Endothelial cell of umbilical vein (primary cell): ENCODE measurements around the gene TRIP10. TPM values are rescaled to one million over a fixed set of nuclear protein-coding genes. Genes with fewer than 3 reads are reported as not detected.

Source experiments
- BruUV-seq: library from RNA; stranded (reverse); fragments of 400-500 nt; replicated peaks from 2 replicates; lab custom pipeline; 2021; lab: Mats Ljungman, UMichigan
- CTCF ChIA-PET: fragments of 300-600, 350-600 bp; sonication (Branson Sonifier 250); formaldehyde crosslinking; loops from one replicate; lab custom pipeline; 2021; ENCODE audit warnings: antibody characterized with exemption, inconsistent platforms; lab: Charles Lee
- POLR2A ChIA-PET: fragments of 300-600, 350-600 bp; sonication (Branson Sonifier 250); formaldehyde crosslinking; loops from one replicate; lab custom pipeline; 2021; ENCODE audit warnings: antibody characterized with exemption, inconsistent platforms; lab: Charles Lee
- DNase-seq: peaks from one replicate; pipeline ENCODE4 v3.0.0-alpha.2; 2011; ENCODE audit warnings: low read depth, low spot score
- FAIRE-seq: peaks from 2 replicates; lab custom pipeline; 2011; peaks lifted over from hg19 to GRCh38; lab: Jason Lieb, UNC
- H2AFZ ChIP-seq: 2 replicates; pipeline ENCODE4 v1.6.0; 2012; ENCODE audit warnings: low read depth, low read length, control low read depth, inconsistent platforms
- H3K27ac ChIP-seq: 2 replicates; pipeline ENCODE4 v1.5.1; 2011; ENCODE audit warnings: low read depth, mild to moderate bottlenecking, control low read depth, low read length, moderate library complexity; ENCODE audit not compliant: insufficient read depth
- H3K27me3 ChIP-seq, 2 experiments: 2 replicates each; pipeline versions ENCODE4 v1.6.0 to v1.6.1; 2011; ENCODE audit warnings: low read length in 2 of 2, mixed read lengths in 1 of 2; ENCODE audit not compliant: control insufficient read depth in 2 of 2, insufficient read depth in 2 of 2
- H3K36me3 ChIP-seq, 2 experiments: 2 replicates in 1 of 2; 3 replicates in 1 of 2; pipeline ENCODE4 v1.5.1; 2011; ENCODE audit warnings: low read length in 2 of 2, mild to moderate bottlenecking in 1 of 2, moderate library complexity in 1 of 2; ENCODE audit not compliant: control insufficient read depth in 2 of 2, insufficient read depth in 2 of 2; ENCODE audit errors: extremely low read depth in 1 of 2
- H3K4me1 ChIP-seq: 3 replicates; pipeline ENCODE4 v1.5.1; 2011; ENCODE audit warnings: mild to moderate bottlenecking, low read length; ENCODE audit not compliant: control insufficient read depth, insufficient read depth; ENCODE audit errors: extremely low read depth
- H3K4me2 ChIP-seq: 2 replicates; pipeline ENCODE4 v1.6.1; 2011; ENCODE audit warnings: low read length, control low read depth, mixed read lengths; ENCODE audit not compliant: insufficient read depth
- H3K4me3 ChIP-seq, 3 experiments: fragments of 200-600 bp in 1 of 3; sonication (generic), shearing (Covaris generic) in 1 of 3; replicated peaks in 1 of 3; 2 replicates each; pipeline ENCODE4 v1.5.1; 2011 to 2016; ENCODE audit warnings: control low read depth in 3 of 3, low read length in 3 of 3, mild to moderate bottlenecking in 2 of 3, inconsistent platforms in 1 of 3, low read depth in 1 of 3, moderate library complexity in 1 of 3; ENCODE audit not compliant: insufficient read depth in 1 of 3
- H3K79me2 ChIP-seq: 2 replicates; pipeline ENCODE4 v1.6.0; 2012; ENCODE audit warnings: low read length, inconsistent platforms; ENCODE audit not compliant: control insufficient read depth, insufficient read depth
- H3K9ac ChIP-seq: replicated peaks from 2 replicates; pipeline ENCODE3; 2011; ENCODE audit warnings: low read length, control low read depth; ENCODE audit not compliant: insufficient read depth; ENCODE audit errors: extremely low read depth
- H3K9me1 ChIP-seq: replicated peaks from 3 replicates; pipeline ENCODE4 v1.6.0; 2011; ENCODE audit warnings: mild to moderate bottlenecking, low read length; ENCODE audit not compliant: control insufficient read depth, insufficient read depth; ENCODE audit errors: extremely low read depth
- H3K9me3 ChIP-seq: replicated peaks from 2 replicates; pipeline ENCODE4 v1.5.1; 2012; ENCODE audit warnings: low read length, inconsistent platforms; ENCODE audit not compliant: control insufficient read depth, insufficient read depth
- H4K20me1 ChIP-seq: replicated peaks from 2 replicates; pipeline ENCODE3; 2011; ENCODE audit warnings: mild to moderate bottlenecking, low read length; ENCODE audit not compliant: control insufficient read depth, insufficient read depth; ENCODE audit errors: extremely low read depth
- CTCF ChIP-seq, 2 donors: IDR thresholded peaks; 1 replicate in 1 of 2; 2 replicates in 1 of 2; pipeline ENCODE4 v1.5.1; 2011; ENCODE audit warnings: low read length in 2 of 2, mild to moderate bottlenecking in 2 of 2, moderate library complexity in 2 of 2, control low read depth in 1 of 2, inconsistent platforms in 1 of 2, low read depth in 1 of 2; ENCODE audit not compliant: insufficient read depth in 1 of 2; ENCODE audit errors: extremely low read depth in 1 of 2
- EZH2 ChIP-seq: IDR thresholded peaks from 2 replicates; pipeline ENCODE4 v1.6.1; 2012; ENCODE audit warnings: borderline replicate concordance, low read depth, mild to moderate bottlenecking, moderate library complexity, low read length, inconsistent platforms; ENCODE audit not compliant: severe bottlenecking
- GATA2 ChIP-seq: IDR thresholded peaks from 2 replicates; pipeline ENCODE4 v1.7.0; 2011; ENCODE audit warnings: low read depth, mild to moderate bottlenecking, moderate library complexity, mixed read lengths, low read length; ENCODE audit not compliant: insufficient read length, insufficient read depth
- MAX ChIP-seq: IDR thresholded peaks from 2 replicates; pipeline ENCODE4 v1.6.1; 2011; ENCODE audit not compliant: insufficient read depth, insufficient read length
- POLR2A ChIP-seq: IDR thresholded peaks from 2 replicates; pipeline ENCODE4 v1.6.1; 2012; ENCODE audit warnings: low read depth, mild to moderate bottlenecking, control low read depth, low read length
- POLR2AphosphoS5 ChIP-seq: IDR thresholded peaks from 2 replicates; pipeline ENCODE4 v1.6.1; 2012; ENCODE audit warnings: low read depth, mild to moderate bottlenecking, control low read depth, low read length, moderate library complexity; ENCODE audit not compliant: insufficient read depth
- dilution Hi-C: fragments of 300-500 bp; cut with MboI; formaldehyde crosslinking; loops from one replicate; pipeline ENCODE4 v1.15.0; 2019; ENCODE audit warnings: low sequenced_read_pairs; ENCODE audit not compliant: extremely low pct_ligation_motif_present
- intact Hi-C: fragments of 100-400 bp; cut with micrococcal nuclease; formaldehyde crosslinking; loops from one replicate; pipeline ENCODE4 v1.10.0; 2022
- polyA plus RNA-seq, 4 experiments: library from polyadenylated mRNA; depleted of rRNA in 3 of 4; stranded (reverse) in 3 of 4; unstranded in 1 of 4; fragments of >200 nt; gene quantifications; 2 replicates each; pipeline versions ENCODE4 v1.2.1 to v1.2.3, GENCODE V29; 2011 to 2012; ENCODE audit warnings: missing spikeins in 1 of 4
- total RNA-seq: library from RNA; stranded (reverse); gene quantifications from 2 replicates; pipeline ENCODE4 v1.2.3, GENCODE V29; 2021

The TRIP10 gene
- total and polyA plus RNA-seq, 2 donors (not counting 3 experiments of a cell fraction or from before 2014, with no cell fraction given), result 28.4 to 69.3 TPM

- TF ChIP-seq CTCF (IDR thresholded peaks at IDR 0.05; ENCODE audit: extremely low read depth in 1 of 2, insufficient read depth in 1 of 2, low read depth in 1 of 2, low read length in 2 of 2) (no peak), EZH2 (no peak), POLR2A (no peak), POLR2AphosphoS5 (no peak), GATA2 (no peak), MAX (no peak)
- H2AFZ ChIP-seq, result peak overlapping the region; percentile 52
- H3K9me1 ChIP-seq, result no peaks in the 10 kb centered on the region
- no TSS peak for BruUV-seq
- dilution Hi-C loops (no loop called here), intact Hi-C loops (loop anchor here (1.0 kb wide), 1 partner anchor 96 kb away; no protein-coding TSS in a partner anchor)
- no peaks in the 10 kb centered on the region for H4K20me1 ChIP-seq
- FAIRE-seq (no peak), DNase-seq (no peak)
- H3K79me2 ChIP-seq, result no peaks in the 10 kb centered on the region
- H3K27ac ChIP-seq, result no peak overlapping the region
- no peak overlapping the region for H3K9ac ChIP-seq
- H3K36me3 ChIP-seq, result no peaks in the 10 kb centered on the region
- no peak overlapping the region for H3K4me2 ChIP-seq
- peaks cover 4% of the 10 kb centered on the region for H3K4me1 ChIP-seq
- no peaks in the 10 kb centered on the region for H3K9me3 ChIP-seq
- peaks cover 5 to 9% of the 10 kb centered on the region in 2 experiments for H3K27me3 ChIP-seq
- CTCF ChIA-PET, result no interaction called here
- POLR2A ChIA-PET, result no interaction called here
- H3K4me3 ChIP-seq, result peak overlapping the region in 1 of 3 experiments; percentile 4
Observed at GRCh38 chr19:6767081-6767356, 27.5 kb downstream of the TRIP10 start.
